Liver (tissue), 9 donors: Measurements from ENCODE around the gene TSPO2. TPM values are rescaled to one million over a fixed set of nuclear protein-coding genes. Genes with fewer than 3 reads are reported as not detected.

ENCODE experiments used
- DNase-seq: peaks from one replicate; pipeline ENCODE4 v3.0.0-alpha.2; 2017; ENCODE audit warnings: low spot score
- H3K27ac ChIP-seq, 2 donors: one replicate each; pipeline ENCODE4 v1.7.0; 2013; ENCODE audit warnings: inconsistent platforms in 2 of 2, low read length in 2 of 2, control low read depth in 1 of 2, low read depth in 1 of 2, mild to moderate bottlenecking in 1 of 2
- H3K27me3 ChIP-seq, 4 donors: one replicate each; pipeline versions ENCODE4 v1.6.1 to v1.7.0; 2013; ENCODE audit warnings: low read length in 3 of 4, inconsistent platforms in 1 of 4, mild to moderate bottlenecking in 1 of 4, moderate library complexity in 1 of 4; ENCODE audit not compliant: control insufficient read depth in 4 of 4, insufficient read depth in 4 of 4
- H3K36me3 ChIP-seq, 4 donors: one replicate each; pipeline versions ENCODE4 v1.6.1 to v1.7.0; 2013; ENCODE audit warnings: low read length in 3 of 4, mild to moderate bottlenecking in 3 of 4, low read depth in 1 of 4, moderate library complexity in 1 of 4; ENCODE audit not compliant: control insufficient read depth in 4 of 4, insufficient read depth in 3 of 4
- H3K4me1 ChIP-seq, 4 donors: one replicate each; pipeline versions ENCODE4 v1.6.1 to v1.7.0; 2013; ENCODE audit warnings: low read length in 3 of 4, mild to moderate bottlenecking in 3 of 4, moderate library complexity in 1 of 4; ENCODE audit not compliant: control insufficient read depth in 4 of 4, insufficient read depth in 4 of 4
- H3K4me3 ChIP-seq, 3 donors: one replicate each; pipeline versions ENCODE4 v1.6.1 to v1.7.0; 2013; ENCODE audit warnings: low read length in 3 of 3, control low read depth in 1 of 3, low read depth in 1 of 3, mild to moderate bottlenecking in 1 of 3
- H3K9ac ChIP-seq, 2 donors: one replicate each; pipeline ENCODE4 v1.7.0; 2013; ENCODE audit warnings: low read length in 2 of 2, mild to moderate bottlenecking in 2 of 2, moderate library complexity in 2 of 2, control low read depth in 1 of 2, low read depth in 1 of 2
- H3K9me3 ChIP-seq, 4 donors: one replicate each; pipeline versions ENCODE4 v1.6.1 to v1.7.0; 2013; ENCODE audit warnings: low read length in 3 of 4; ENCODE audit not compliant: control insufficient read depth in 4 of 4
- EGR1 ChIP-seq, 2 donors: IDR thresholded peaks; 2 replicates each; pipeline ENCODE4 v1.6.1; 2016 to 2018; ENCODE audit warnings: antibody characterized with exemption in 2 of 2, low read depth in 2 of 2
- FOXA1 ChIP-seq: IDR thresholded peaks from 2 replicates; pipeline ENCODE4 v1.6.1; 2016; ENCODE audit warnings: antibody characterized with exemption
- FOXA2 ChIP-seq: IDR thresholded peaks from 2 replicates; pipeline ENCODE4 v1.6.1; 2016; ENCODE audit warnings: antibody characterized with exemption
- GABPA ChIP-seq, 2 donors: IDR thresholded peaks in 1 of 2; conservative IDR thresholded peaks in 1 of 2; 2 replicates each; pipeline ENCODE4 v1.6.1; 2016; ENCODE audit warnings: antibody characterized with exemption in 2 of 2, mild to moderate bottlenecking in 1 of 2, moderate library complexity in 1 of 2
- HNF4A ChIP-seq, 2 donors: conservative IDR thresholded peaks; 2 replicates each; pipeline ENCODE4 v1.6.1; 2016; ENCODE audit warnings: antibody characterized with exemption in 2 of 2, mild to moderate bottlenecking in 2 of 2
- HNF4G ChIP-seq: IDR thresholded peaks from 2 replicates; pipeline ENCODE4 v1.6.1; 2016; ENCODE audit warnings: antibody characterized with exemption
- JUND ChIP-seq, 2 donors: IDR thresholded peaks; 2 replicates each; pipeline ENCODE4 v1.6.1; 2016; ENCODE audit warnings: antibody characterized with exemption in 2 of 2
- NR2F2 ChIP-seq: IDR thresholded peaks from 2 replicates; pipeline ENCODE4 v1.6.1; 2016; ENCODE audit warnings: antibody characterized with exemption
- RAD21 ChIP-seq, 2 donors: IDR thresholded peaks; 2 replicates each; pipeline ENCODE4 v1.6.1; 2016; ENCODE audit warnings: antibody characterized with exemption in 2 of 2, mild to moderate bottlenecking in 2 of 2
- RXRA ChIP-seq, 2 donors: IDR thresholded peaks; 2 replicates each; pipeline ENCODE4 v1.6.1; 2017 to 2018; ENCODE audit warnings: antibody characterized with exemption in 2 of 2, mild to moderate bottlenecking in 1 of 2
- SP1 ChIP-seq: IDR thresholded peaks from 2 replicates; pipeline ENCODE4 v1.6.1; 2018; ENCODE audit warnings: antibody characterized with exemption, mild to moderate bottlenecking
- TAF1 ChIP-seq: conservative IDR thresholded peaks from 2 replicates; pipeline ENCODE4 v1.6.1; 2016; ENCODE audit warnings: antibody characterized with exemption, mild to moderate bottlenecking
- YY1 ChIP-seq: IDR thresholded peaks from 2 replicates; pipeline ENCODE4 v1.6.1; 2016; ENCODE audit warnings: antibody characterized with exemption, mild to moderate bottlenecking
- WGBS: extraction: QIAGEN DNeasy Blood & Tissue Kit; methylation state at CpG from one replicate; pipeline ENCODE4 v1.1.7; 2013; 5-methylcytosine and 5-hydroxymethylcytosine counted together
- polyA plus RNA-seq, 2 donors: library from polyadenylated mRNA; stranded (reverse) in 1 of 2; unstranded in 1 of 2; fragments of 200-250 nt in 1 of 2; fragments of >200 nt in 1 of 2; fragmentation: Nextera tagmentation in 1 of 2; extraction: Ambion mirVana in 1 of 2; gene quantifications; one replicate each; pipeline versions ENCODE4 v1.2.1 to v1.2.3, GENCODE V29; 2013 to 2015
- total RNA-seq, 2 donors: library from RNA; depleted of rRNA; stranded (reverse); fragments of >200 nt; gene quantifications; one replicate each; pipeline ENCODE4 v1.2.3, GENCODE V29; 2014
- TF ChIP-seq, protein P1 (sequence below): IDR thresholded peaks from 2 replicates; pipeline ENCODE4 v1.6.1; 2016; ENCODE audit warnings: antibody characterized with exemption, mild to moderate bottlenecking
- TF ChIP-seq, protein P2 (sequence below): IDR thresholded peaks from 2 replicates; pipeline ENCODE4 v1.6.1; 2016; ENCODE audit warnings: antibody characterized with exemption
- TF ChIP-seq, protein P3 (sequence below): IDR thresholded peaks from 2 replicates; pipeline ENCODE4 v1.6.1; 2016; ENCODE audit warnings: antibody characterized with exemption
- TF ChIP-seq, protein P4 (sequence below): IDR thresholded peaks from 2 replicates; pipeline ENCODE4 v1.6.1; 2016; ENCODE audit warnings: antibody characterized with exemption
- TF ChIP-seq, protein P5 (sequence below): fragments of 150-350 bp; IDR thresholded peaks from 2 replicates; pipeline ENCODE4 v1.5.1; 2017; ENCODE audit warnings: improper control_type of control experiment, low read depth, low read length; ENCODE audit not compliant: missing input control
- donor health status: healthy.
- donor health status: healthy.
- donor health status: healthy.
- donor health status: healthy.
- donor health status: healthy.

Gene TSPO2
- total and polyA plus RNA-seq, 4 donors = 0.25 to 64.9 (median 0.43) TPM

DNA sequence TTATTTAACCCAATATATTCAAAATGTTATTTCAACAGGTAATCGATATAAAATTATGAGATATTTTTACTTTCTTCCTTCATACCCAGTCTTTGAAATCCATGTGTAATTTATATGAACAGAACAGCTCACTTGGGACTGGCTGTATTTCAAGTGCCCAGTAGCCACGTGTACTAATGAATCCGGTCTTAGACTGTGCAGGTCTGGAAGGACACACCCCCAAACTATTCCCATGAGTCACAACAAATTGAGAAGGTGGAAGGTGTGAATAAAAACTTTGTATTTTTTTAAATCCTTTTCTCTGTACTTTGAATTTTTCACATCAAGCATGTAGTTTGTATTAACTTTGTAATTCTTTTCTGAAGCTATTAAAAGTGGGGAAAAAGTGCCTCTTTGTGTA lies 6.1 kb upstream of the TSPO2 start (continued):
- TF ChIP-seq HNF4G (no peak), TAF1 (no peak)

DNA sequence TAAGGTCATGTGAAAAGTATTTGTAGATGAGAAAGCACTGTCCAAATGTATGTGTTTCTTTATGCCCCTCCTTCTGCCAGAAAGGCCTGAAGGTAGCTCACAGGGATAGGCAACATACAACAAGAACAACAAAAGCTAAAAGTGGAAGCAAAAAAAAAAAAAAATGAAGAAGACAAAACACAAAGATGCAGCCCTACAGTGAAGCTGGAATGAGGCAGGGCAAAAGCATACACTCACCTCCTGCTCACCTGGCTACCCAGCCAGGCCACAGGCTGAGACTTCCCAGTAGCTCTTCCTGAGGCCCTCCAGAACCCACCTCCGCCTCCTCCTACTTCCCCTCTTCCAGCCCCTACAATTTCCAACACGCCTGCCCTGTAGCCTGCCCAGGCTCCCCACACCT lies 5.7 kb upstream of the TSPO2 start:
- no peak for DNase-seq
- H3K27ac ChIP-seq = peak overlapping the region in 1 of 2 donors; percentile 43
- TF ChIP-seq NR2F2 = no peak
- no peak for TF ChIP-seq FOXA1
- TF ChIP-seq RAD21 (IDR thresholded peaks at IDR 0.05) = no peak
- TF ChIP-seq, protein P1, sequence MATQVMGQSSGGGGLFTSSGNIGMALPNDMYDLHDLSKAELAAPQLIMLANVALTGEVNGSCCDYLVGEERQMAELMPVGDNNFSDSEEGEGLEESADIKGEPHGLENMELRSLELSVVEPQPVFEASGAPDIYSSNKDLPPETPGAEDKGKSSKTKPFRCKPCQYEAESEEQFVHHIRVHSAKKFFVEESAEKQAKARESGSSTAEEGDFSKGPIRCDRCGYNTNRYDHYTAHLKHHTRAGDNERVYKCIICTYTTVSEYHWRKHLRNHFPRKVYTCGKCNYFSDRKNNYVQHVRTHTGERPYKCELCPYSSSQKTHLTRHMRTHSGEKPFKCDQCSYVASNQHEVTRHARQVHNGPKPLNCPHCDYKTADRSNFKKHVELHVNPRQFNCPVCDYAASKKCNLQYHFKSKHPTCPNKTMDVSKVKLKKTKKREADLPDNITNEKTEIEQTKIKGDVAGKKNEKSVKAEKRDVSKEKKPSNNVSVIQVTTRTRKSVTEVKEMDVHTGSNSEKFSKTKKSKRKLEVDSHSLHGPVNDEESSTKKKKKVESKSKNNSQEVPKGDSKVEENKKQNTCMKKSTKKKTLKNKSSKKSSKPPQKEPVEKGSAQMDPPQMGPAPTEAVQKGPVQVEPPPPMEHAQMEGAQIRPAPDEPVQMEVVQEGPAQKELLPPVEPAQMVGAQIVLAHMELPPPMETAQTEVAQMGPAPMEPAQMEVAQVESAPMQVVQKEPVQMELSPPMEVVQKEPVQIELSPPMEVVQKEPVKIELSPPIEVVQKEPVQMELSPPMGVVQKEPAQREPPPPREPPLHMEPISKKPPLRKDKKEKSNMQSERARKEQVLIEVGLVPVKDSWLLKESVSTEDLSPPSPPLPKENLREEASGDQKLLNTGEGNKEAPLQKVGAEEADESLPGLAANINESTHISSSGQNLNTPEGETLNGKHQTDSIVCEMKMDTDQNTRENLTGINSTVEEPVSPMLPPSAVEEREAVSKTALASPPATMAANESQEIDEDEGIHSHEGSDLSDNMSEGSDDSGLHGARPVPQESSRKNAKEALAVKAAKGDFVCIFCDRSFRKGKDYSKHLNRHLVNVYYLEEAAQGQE = no peak
- no peak for TF ChIP-seq HNF4G
- TF ChIP-seq YY1 = no peak
- TF ChIP-seq FOXA2 = no peak
- TF ChIP-seq, protein P2, sequence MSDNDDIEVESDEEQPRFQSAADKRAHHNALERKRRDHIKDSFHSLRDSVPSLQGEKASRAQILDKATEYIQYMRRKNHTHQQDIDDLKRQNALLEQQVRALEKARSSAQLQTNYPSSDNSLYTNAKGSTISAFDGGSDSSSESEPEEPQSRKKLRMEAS = no peak
- TF ChIP-seq, protein P3, sequence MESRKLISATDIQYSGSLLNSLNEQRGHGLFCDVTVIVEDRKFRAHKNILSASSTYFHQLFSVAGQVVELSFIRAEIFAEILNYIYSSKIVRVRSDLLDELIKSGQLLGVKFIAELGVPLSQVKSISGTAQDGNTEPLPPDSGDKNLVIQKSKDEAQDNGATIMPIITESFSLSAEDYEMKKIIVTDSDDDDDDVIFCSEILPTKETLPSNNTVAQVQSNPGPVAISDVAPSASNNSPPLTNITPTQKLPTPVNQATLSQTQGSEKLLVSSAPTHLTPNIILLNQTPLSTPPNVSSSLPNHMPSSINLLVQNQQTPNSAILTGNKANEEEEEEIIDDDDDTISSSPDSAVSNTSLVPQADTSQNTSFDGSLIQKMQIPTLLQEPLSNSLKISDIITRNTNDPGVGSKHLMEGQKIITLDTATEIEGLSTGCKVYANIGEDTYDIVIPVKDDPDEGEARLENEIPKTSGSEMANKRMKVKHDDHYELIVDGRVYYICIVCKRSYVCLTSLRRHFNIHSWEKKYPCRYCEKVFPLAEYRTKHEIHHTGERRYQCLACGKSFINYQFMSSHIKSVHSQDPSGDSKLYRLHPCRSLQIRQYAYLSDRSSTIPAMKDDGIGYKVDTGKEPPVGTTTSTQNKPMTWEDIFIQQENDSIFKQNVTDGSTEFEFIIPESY = no peak
- TF ChIP-seq GABPA (IDR thresholded peaks at IDR 0.05 in 1 of 2, conservative IDR thresholded peaks at IDR 0.05 in 1 of 2) = no peak
- TF ChIP-seq JUND (IDR thresholded peaks at IDR 0.05) = no peak
- no peak for TF ChIP-seq HNF4A (conservative IDR thresholded peaks at IDR 0.05)
- TF ChIP-seq, protein P4, sequence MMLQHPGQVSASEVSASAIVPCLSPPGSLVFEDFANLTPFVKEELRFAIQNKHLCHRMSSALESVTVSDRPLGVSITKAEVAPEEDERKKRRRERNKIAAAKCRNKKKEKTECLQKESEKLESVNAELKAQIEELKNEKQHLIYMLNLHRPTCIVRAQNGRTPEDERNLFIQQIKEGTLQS = no peak
- H3K9ac ChIP-seq = no peak overlapping the region
- peak overlapping the region in 2 of 3 donors; percentile 5 to 83 for H3K4me3 ChIP-seq
- H3K27me3 ChIP-seq = no peaks in the 10 kb centered on the region
- H3K4me1 ChIP-seq = peaks cover 14 to 64% (median 47%) of the 10 kb centered on the region in 4 donors
- peaks cover 8 to 25% (median 13%) of the 10 kb centered on the region in 4 donors for H3K36me3 ChIP-seq
- WGBS = 94% methylated on average over 2 of the region's 2 CpGs
- no peaks in the 10 kb centered on the region for H3K9me3 ChIP-seq

DNA sequence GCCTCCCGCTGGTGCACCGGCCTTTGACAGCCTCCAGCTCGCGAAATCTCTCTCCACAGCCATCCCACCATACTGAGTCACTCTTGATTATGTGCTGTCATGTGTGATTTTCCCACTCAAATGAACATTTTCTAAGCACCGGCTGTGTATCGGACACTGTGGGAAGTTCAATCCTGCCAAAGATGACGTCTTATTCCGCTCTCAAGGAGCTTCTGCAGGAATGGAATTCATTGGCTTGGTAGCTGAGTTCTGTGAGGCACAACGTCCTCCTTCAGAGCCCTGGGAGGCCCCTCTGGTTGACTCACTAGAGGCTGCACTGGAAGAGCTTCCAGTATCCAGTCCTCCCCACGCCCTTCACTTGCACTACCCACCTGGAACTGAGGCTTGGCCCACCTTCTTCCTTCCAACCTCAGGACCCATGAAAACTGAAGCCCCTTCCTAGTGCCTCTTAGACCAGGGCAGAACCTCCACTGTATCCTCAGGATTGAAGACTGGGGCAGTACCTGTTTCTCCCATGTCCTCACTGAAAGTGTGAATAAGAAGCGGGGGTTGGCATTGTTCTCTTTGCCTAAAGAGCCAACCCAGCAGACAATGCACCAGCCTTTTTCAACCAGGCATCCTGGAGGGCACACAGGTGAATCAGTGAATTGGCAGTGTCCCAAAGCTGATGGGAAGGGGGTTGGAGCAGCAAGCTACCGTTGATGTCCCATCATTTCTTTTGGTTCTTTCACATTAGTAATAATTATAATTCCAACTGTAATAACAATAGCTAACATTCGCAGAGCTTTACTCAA lies 5.0 kb upstream of the TSPO2 start:
- H3K27ac ChIP-seq = peak overlapping the region in 1 of 2 donors; percentile 43
- TF ChIP-seq FOXA2 (no peak), FOXA1 (no peak), JUND (IDR thresholded peaks at IDR 0.05) (no peak), TAF1 (no peak), EGR1 (IDR thresholded peaks at IDR 0.05; ENCODE audit: low read depth in 2 of 2) (no peak), HNF4G (no peak), RXRA (IDR thresholded peaks at IDR 0.05) (no peak), SP1 (no peak), HNF4A (conservative IDR thresholded peaks at IDR 0.05) (no peak), NR2F2 (no peak), GABPA (IDR thresholded peaks at IDR 0.05 in 1 of 2, conservative IDR thresholded peaks at IDR 0.05 in 1 of 2) (no peak)
- TF ChIP-seq, protein P5, sequence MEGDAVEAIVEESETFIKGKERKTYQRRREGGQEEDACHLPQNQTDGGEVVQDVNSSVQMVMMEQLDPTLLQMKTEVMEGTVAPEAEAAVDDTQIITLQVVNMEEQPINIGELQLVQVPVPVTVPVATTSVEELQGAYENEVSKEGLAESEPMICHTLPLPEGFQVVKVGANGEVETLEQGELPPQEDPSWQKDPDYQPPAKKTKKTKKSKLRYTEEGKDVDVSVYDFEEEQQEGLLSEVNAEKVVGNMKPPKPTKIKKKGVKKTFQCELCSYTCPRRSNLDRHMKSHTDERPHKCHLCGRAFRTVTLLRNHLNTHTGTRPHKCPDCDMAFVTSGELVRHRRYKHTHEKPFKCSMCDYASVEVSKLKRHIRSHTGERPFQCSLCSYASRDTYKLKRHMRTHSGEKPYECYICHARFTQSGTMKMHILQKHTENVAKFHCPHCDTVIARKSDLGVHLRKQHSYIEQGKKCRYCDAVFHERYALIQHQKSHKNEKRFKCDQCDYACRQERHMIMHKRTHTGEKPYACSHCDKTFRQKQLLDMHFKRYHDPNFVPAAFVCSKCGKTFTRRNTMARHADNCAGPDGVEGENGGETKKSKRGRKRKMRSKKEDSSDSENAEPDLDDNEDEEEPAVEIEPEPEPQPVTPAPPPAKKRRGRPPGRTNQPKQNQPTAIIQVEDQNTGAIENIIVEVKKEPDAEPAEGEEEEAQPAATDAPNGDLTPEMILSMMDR = no peak
- TF ChIP-seq, protein P2 = no peak

More for the DNA sequence above, 5.0 kb upstream of the TSPO2 start:
- H3K27me3 ChIP-seq = no peaks in the 10 kb centered on the region
- no peak for DNase-seq
- H3K9me3 ChIP-seq = no peaks in the 10 kb centered on the region
- peak overlapping the region; percentile 54 to 83 (median 82) for H3K4me3 ChIP-seq
- 85% methylated on average over 13 of the region's 13 CpGs for WGBS
- peaks cover 14 to 64% (median 47%) of the 10 kb centered on the region in 4 donors for H3K4me1 ChIP-seq
- no peak overlapping the region for H3K9ac ChIP-seq
- peaks cover 7 to 22% (median 11%) of the 10 kb centered on the region in 4 donors for H3K36me3 ChIP-seq
